ENCODE data around the gene TEX11. TPM values are rescaled to one million over a fixed set of nuclear protein-coding genes. Genes with fewer than 3 reads are reported as not detected.
"Not testable (repeated sequence)": the region's sequence is repeated elsewhere in the genome, so short reads cannot be mapped to it uniquely, and the experiment has no call there.

TEX11 gene
- total RNA-seq, 4 donors from 2014 or later = not detected

DNA sequence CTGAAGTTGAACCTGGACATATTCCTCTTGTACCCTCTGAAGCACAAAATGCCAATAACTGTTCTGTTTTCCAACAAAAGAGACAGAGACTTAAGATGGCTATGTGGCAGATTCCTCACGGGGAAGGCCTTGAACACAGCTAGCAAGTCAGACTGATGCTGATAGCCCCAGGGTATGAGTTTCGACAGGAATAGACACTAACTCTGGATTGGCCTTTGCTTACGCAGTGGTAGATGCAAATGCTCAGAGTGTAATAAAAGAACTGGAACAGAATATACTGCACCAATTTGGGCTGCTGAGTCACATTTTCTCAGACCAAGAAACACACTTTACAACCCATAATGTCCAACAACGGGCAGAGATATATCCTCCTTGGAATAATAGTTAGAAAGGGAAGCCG lies 290.0 kb downstream of the TEX11 start:
- WGBS, 2 donors = 83 to 87% methylated on average over 4 to 5 of the region's 5 CpGs
- no peaks in the 10 kb centered on the region for H3K9me3 ChIP-seq
- intact Hi-C loops (cut with DNase I) = no loop called here
- H3K36me3 ChIP-seq = no peaks in the 10 kb centered on the region
- no peaks in the 10 kb centered on the region for H3K4me1 ChIP-seq
- no peak overlapping the region for H3K4me3 ChIP-seq
- H3K27me3 ChIP-seq = no peaks in the 10 kb centered on the region
- H3K27ac ChIP-seq = no peak overlapping the region
- DNase-seq = no peak
- no peak for TF ChIP-seq POLR2A (IDR thresholded peaks at IDR 0.05)
- TF ChIP-seq, protein P1, sequence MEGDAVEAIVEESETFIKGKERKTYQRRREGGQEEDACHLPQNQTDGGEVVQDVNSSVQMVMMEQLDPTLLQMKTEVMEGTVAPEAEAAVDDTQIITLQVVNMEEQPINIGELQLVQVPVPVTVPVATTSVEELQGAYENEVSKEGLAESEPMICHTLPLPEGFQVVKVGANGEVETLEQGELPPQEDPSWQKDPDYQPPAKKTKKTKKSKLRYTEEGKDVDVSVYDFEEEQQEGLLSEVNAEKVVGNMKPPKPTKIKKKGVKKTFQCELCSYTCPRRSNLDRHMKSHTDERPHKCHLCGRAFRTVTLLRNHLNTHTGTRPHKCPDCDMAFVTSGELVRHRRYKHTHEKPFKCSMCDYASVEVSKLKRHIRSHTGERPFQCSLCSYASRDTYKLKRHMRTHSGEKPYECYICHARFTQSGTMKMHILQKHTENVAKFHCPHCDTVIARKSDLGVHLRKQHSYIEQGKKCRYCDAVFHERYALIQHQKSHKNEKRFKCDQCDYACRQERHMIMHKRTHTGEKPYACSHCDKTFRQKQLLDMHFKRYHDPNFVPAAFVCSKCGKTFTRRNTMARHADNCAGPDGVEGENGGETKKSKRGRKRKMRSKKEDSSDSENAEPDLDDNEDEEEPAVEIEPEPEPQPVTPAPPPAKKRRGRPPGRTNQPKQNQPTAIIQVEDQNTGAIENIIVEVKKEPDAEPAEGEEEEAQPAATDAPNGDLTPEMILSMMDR (IDR thresholded peaks at IDR 0.05) = no peak

DNA sequence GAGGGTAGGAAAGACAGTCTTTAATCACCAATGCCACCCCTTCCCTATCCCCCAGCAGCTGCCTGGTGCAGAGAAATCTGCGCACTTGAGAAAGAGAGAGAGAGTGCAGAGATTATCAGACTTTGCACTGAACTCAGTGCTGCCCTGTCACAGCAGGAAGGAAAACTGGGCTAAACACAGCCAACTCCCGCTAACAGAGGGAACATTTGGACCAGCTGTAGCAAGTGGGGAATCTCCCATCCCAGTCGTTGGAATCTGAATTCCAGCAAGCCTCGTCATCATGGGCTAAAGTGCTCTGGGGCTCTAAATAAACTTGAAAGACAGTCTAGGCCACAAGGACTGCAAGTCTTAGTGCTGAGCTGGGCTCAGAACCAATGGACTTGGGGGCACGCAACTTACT lies 295.2 kb downstream of the TEX11 start:
- no peaks in the 10 kb centered on the region for H3K36me3 ChIP-seq

DNA sequence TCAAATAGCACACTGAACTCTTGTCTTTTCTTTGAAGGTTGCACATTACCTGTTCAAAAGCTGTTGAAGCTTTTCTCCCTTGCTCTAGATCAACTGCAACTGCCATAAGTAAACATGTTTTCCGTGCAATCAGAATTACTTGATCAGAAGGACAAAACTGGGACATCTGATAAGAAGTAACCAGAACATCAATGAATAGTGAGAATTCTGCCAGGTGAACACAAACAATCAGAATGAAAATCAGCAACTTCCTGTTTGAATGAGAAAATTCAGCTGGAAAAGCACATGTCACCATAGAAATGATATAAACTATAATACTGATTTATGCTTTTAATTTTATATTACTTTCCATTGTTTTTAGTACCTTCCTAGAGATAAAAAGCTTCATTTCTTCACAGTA lies 303.2 kb downstream of the TEX11 start:
- no peaks in the 10 kb centered on the region for H3K4me1 ChIP-seq
- DNase-seq = no peak
- intact Hi-C loops (cut with DNase I) = no loop called here
- TF ChIP-seq, protein P1 (IDR thresholded peaks at IDR 0.05) = no peak
- no peak overlapping the region for H3K27ac ChIP-seq
- no peak overlapping the region for H3K4me3 ChIP-seq
- WGBS, 2 donors = 40 to 59% methylated on average over 1 of the region's 1 CpG
- no peaks in the 10 kb centered on the region for H3K36me3 ChIP-seq
- no peaks in the 10 kb centered on the region for H3K27me3 ChIP-seq
- H3K9me3 ChIP-seq = no peaks in the 10 kb centered on the region

More for the DNA sequence above, 295.2 kb downstream of the TEX11 start:
- H3K4me3 ChIP-seq = no peak overlapping the region
- no peak overlapping the region for H3K27ac ChIP-seq
- no peak for TF ChIP-seq POLR2A (IDR thresholded peaks at IDR 0.05)
- TF ChIP-seq, protein P1 (IDR thresholded peaks at IDR 0.05) = no peak
- no peaks in the 10 kb centered on the region for H3K27me3 ChIP-seq
- WGBS, 2 donors = 57% methylated on average over 4 of the region's 5 CpGs; no CpG with 5 or more reads in 1 of the 2 donors
- H3K9me3 ChIP-seq = no peaks in the 10 kb centered on the region
- intact Hi-C loops (cut with DNase I) = no loop called here
- H3K4me1 ChIP-seq = no peaks in the 10 kb centered on the region
- no peak for DNase-seq

DNA sequence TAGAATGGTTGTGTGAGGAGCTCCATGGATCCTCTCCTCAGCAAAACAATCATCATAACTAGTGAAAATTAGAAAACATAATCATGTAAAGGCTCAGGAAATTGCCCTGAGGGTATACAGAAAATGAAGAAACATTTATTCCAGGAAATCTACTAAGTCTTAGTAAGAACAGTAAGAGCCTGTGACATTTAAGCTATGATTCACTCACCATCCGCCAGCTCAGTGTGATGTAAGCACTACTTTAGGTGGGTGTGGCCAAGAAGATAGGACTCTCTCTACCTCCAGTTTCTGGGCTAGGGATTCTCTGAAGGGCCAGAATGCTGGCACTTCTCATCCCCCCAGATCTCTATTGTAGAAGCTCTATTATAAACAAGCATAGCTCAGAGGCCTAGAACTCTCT lies 316.4 kb downstream of the TEX11 start:
- intact Hi-C loops (cut with DNase I) = no loop called here
- 35% methylated on average over 1 of the region's 1 CpG; no CpG with 5 or more reads in 1 of the 2 donors for WGBS, 2 donors

DNA sequence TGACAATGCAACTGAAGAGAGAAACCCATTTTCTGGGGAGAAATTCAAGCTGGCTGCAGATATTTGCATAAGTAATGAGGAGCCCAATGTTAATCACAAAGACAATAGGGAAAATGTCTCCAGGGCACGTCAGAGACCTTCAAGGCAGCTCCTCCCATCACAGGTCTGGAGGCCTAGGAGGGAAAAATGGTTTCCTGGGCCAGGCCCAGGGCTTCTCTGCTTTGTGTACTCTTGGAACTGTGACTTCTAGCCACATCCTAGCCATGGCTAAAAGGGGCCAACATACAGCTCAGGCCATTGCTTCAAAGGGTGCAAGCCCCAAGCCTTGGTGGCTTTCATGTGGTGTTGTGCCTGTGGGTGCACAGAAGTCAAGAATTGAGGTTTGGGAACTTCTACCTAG lies 321.4 kb downstream of the TEX11 start:
- intact Hi-C loops (cut with DNase I); H3K4me1 ChIP-seq; H3K36me3 ChIP-seq; H3K9me3 ChIP-seq; DNase-seq; H3K4me3 ChIP-seq; H3K27me3 ChIP-seq; H3K27ac ChIP-seq: not testable (repeated sequence)
- 0% methylated on average over 1 of the region's 1 CpG for WGBS, 2 donors

More for the DNA sequence above, 316.4 kb downstream of the TEX11 start:
- DNase-seq = no peak
- H3K27me3 ChIP-seq = no peaks in the 10 kb centered on the region
- H3K27ac ChIP-seq = no peak overlapping the region
- H3K4me1 ChIP-seq = no peaks in the 10 kb centered on the region
- TF ChIP-seq, protein P1 (IDR thresholded peaks at IDR 0.05) = no peak
- TF ChIP-seq POLR2A (IDR thresholded peaks at IDR 0.05) = no peak
- peaks cover 0 to 5% (median 0%) of the 10 kb centered on the region in 3 donors for H3K9me3 ChIP-seq
- H3K4me3 ChIP-seq = no peak overlapping the region
- H3K36me3 ChIP-seq = no peaks in the 10 kb centered on the region

DNA sequence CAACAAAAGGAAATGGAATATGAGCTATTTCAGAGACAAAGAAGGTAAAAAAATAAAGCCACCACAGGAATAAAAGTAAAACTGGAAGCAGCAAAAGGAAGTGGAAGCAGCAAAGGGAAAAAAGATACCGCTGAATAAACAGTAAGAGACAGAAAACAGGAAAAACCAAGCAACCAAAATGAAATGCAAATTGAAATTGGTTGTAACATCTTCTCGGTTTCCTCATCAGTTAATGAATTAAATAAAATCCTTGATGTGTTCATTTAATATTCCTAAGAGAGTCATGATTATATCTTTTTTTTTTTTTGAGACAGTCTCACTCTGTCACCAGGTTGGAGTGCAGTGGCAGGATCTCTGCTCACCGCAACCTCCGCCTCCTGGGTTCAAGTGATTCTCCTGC lies 331.1 kb downstream of the TEX11 start:
- Histone ChIP-seq H3K27ac (no peak overlapping the region), H3K36me3 (no peaks in the 10 kb centered on the region), H3K4me3 (no peak overlapping the region), H3K4me1 (no peaks in the 10 kb centered on the region), H3K9me3 (peaks cover 0 to 10% (median 0%) of the 10 kb centered on the region in 3 donors), H3K27me3 (no peaks in the 10 kb centered on the region)
- no peak for TF ChIP-seq POLR2A (IDR thresholded peaks at IDR 0.05)
- TF ChIP-seq, protein P1 (IDR thresholded peaks at IDR 0.05) = no peak
- intact Hi-C loops (cut with DNase I) = no loop called here
- no peak for DNase-seq
- WGBS, 2 donors = 81 to 90% methylated on average over 4 of the region's 4 CpGs

DNA sequence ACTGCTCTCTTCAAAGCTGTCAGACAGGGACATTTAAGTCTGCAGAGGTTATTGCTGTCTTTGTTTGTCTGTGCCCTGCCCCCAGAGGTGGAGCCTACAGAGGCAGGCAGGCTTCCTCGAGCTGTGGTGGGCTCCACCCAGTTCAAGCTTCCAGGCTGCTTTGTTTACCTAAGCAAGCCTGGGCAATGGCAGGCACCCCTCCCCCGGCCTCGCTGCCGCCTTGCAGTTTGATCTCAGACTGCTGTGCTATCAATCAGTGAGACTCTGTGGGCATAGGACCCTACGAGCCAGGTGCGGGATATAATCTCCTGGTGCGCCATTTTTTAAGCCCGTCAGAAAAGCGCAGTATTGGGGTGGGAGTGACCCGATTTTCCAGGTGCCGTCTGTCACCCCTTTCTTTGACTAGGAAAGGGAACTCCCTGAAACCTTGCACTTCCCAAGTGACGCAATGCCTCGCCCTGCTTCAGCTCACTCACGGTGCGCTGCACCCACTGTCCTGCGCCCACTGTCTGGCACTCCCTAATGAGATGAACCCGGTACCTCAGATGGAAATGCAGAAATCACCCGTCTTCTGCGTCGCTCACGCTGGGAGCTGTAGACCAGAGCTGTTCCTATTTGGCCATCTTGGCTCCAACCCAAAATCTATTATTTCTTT lies 338.5 kb downstream of the TEX11 start:
- H3K4me1 ChIP-seq; intact Hi-C loops (cut with DNase I); H3K4me3 ChIP-seq; H3K27me3 ChIP-seq; H3K36me3 ChIP-seq; DNase-seq; H3K27ac ChIP-seq; H3K9me3 ChIP-seq: not testable (repeated sequence)
- WGBS, 2 donors = 86 to 96% methylated on average over 5 to 20 of the region's 21 CpGs

Measured in esophagus squamous epithelium (tissue), 5 donors.